ENCODE data around the gene LIPA.
A peak's percentile ranks its signal among the peaks of the same experiment; 100 is the strongest.
"Not testable (repeated sequence)": the region's sequence is repeated elsewhere in the genome, so short reads cannot be mapped to it uniquely, and the experiment has no call there.

Gene LIPA

GRCh38 chr10:89251409-89252224 is at the start of gene LIPA:
TSS of gene LIPA (minus strand) at chr10:89251775. CDS start at chr10:89247648, 4,127 bp downstream.
- peak; percentile 69 for DNase-seq

- DNase-seq, result no peak
Measured at GRCh38 chr10:89301232-89301631, 49.7 kb upstream of the LIPA start.

GRCh38 chr10:89299031-89299430 is 47.5 kb upstream of the LIPA start:
- DNase-seq, result no peak

GRCh38 chr10:89297791-89298190 is 46.2 kb upstream of the LIPA start:
- no peak for DNase-seq

- no peak for DNase-seq
Measured at GRCh38 chr10:89297356-89297755, 45.8 kb upstream of the LIPA start.

GRCh38 chr10:89296220-89296648 is 44.7 kb upstream of the LIPA start:
- DNase-seq, result no peak

- DNase-seq, result no peak
Measured at GRCh38 chr10:89295597-89295996, 44.0 kb upstream of the LIPA start.

- DNase-seq, result no peak
Measured at GRCh38 chr10:89294721-89295239, 43.2 kb upstream of the LIPA start.

GRCh38 chr10:89285303-89285702 is 33.7 kb upstream of the LIPA start:
- not testable (repeated sequence) for DNase-seq

GRCh38 chr10:89284711-89285110 is 33.1 kb upstream of the LIPA start:
- not testable (repeated sequence) for DNase-seq

- peak; percentile 36 for DNase-seq
Measured at GRCh38 chr10:89283936-89284475, 32.4 kb upstream of the LIPA start.

- no peak for DNase-seq
Measured at GRCh38 chr10:89283025-89283935, 31.7 kb upstream of the LIPA start.

GRCh38 chr10:89281606-89282395 is 30.2 kb upstream of the LIPA start:
- no peak for DNase-seq

- DNase-seq, result no peak
Measured at GRCh38 chr10:89280508-89280907, 28.9 kb upstream of the LIPA start.

- no peak for DNase-seq
Measured at GRCh38 chr10:89279421-89279869, 27.9 kb upstream of the LIPA start.

- no peak for DNase-seq
Measured at GRCh38 chr10:89278900-89279392, 27.4 kb upstream of the LIPA start.

GRCh38 chr10:89278034-89278535 is 26.5 kb upstream of the LIPA start:
- DNase-seq, result no peak

GRCh38 chr10:89275383-89275782 is 23.8 kb upstream of the LIPA start:
- no peak for DNase-seq

GRCh38 chr10:89274928-89275327 is 23.4 kb upstream of the LIPA start:
- no peak for DNase-seq

GRCh38 chr10:89273680-89274079 is 22.1 kb upstream of the LIPA start:
- no peak for DNase-seq

- no peak for DNase-seq
Measured at GRCh38 chr10:89271532-89271931, 20.0 kb upstream of the LIPA start.

- DNase-seq, result no peak
Measured at GRCh38 chr10:89270153-89270483, 18.5 kb upstream of the LIPA start.
